Activated CD8-positive, alpha-beta memory T cell treated with anti-CD3 and anti-CD28 coated beads, Interleukin-2, amount 50 U/mL, for 24 hours (primary cell): ENCODE results near the gene SLC2A14.
"Not testable (repeated sequence)": the region's sequence is repeated elsewhere in the genome, so short reads cannot be mapped to it uniquely, and the experiment has no call there.

Experiments
- DNase-seq: peaks from one replicate; pipeline ENCODE4 v3.0.0-alpha.2; 2020; ENCODE audit errors: extremely low read depth

The SLC2A14 gene

DNA sequence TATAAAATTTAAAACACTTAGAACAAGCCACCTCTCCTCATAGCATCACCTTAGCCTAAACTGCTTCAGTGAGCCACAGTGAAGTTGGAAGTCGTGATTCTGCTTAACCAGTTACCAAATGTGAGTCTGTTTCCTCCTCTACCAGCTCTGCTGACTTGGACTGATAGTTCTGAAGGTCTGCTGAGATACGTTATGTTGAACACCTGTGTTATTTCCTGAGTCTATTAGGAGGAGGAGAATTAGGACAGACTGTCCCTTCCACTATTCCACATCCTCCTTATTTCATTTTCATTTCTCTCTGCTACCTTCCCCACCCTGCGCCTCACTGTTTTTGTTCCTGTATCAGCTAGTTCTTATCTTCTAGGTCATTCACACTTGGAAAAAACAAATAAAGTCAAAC lies 2.4 kb downstream of the SLC2A14 start:
- DNase-seq = no peak

DNA sequence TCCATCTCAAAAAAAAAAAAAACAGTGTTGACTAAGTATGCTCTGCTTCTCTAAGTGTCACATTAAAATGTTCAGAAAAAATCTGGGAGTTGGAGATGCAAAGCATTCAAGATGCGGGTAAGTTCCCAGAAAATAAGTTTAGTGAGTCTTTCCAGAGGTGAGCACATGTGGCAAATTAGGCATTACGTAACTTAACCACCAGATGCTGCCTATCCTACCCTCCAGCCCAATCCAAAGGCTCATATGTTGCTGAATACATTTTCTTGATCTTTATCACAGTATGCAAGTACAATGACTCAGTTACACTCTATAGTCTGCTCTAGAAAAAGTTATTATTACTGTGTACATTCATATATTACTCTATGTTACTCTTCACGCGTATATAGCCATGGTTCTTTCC lies 3.6 kb downstream of the SLC2A14 start:
- no peak for DNase-seq

DNA sequence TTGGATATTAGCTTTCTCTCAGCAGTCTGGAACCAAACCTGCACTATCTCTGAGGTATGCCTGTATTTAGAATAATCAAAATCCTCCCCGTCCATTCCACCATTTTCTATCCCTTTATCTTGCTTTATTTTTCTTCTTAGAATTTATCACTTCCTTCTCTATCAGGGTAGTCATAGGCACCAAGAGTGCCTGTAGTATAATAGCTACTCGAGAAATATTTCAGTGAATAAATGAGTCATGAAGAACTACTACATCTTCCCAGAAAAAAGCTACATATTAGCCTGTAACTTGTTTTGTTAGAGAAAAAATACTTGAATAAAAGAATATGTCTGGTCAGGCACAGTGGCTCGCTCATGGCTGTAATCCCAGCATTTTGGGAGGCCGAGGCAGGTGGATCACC lies 4.3 kb downstream of the SLC2A14 start:
- DNase-seq = no peak

DNA sequence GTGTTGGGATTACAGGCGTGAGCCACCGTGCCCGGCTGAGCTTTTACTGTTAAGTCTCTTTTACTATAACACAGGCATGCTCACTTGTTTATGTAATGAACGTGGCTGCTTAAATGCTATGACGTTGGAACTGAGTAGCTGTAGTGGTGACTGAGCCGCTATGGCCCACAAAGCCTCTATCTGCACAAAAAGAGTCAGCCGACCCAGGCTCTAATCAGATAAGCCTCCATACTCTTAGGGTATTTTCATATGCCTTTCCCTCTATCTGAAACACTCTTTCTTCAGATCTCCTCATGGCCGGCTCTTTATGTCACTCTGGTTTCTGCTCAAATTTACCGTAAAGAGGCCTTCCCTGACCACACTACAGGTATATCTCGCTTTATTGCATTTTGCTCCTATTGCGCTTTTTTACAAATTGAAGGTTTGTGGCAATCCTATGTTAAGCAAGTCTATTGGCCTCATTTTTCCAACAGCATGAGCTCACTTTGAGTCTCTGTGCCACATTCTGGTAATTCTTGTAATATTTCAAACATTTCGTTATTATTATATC lies 8.0 kb downstream of the SLC2A14 start:
- no peak for DNase-seq

DNA sequence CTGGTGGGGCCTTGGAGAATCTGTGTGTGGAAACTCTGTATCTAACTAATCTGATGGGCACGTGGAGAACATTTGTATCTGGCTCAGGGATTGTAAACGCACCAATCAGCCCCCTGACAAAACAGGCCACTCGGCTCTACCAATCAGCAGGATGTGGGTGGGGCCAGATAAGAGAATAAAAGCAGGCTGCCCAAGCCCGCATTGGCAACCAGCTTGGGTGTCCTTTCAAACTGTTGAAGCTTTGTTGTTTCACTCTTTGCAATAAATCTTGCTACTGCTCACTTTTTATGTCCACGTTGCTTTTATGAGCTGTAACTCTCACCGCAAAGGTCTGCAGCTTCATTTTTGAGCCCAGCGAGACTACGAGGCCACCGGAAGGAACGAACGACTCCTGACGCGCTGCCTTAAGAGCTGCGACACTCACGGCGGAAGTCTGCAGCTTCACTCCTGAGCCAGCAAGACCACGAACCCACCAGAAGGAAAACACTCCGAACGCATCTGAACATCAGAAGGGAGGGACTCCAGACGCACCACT lies 9.8 kb downstream of the SLC2A14 start:
- DNase-seq = not testable (repeated sequence)

DNA sequence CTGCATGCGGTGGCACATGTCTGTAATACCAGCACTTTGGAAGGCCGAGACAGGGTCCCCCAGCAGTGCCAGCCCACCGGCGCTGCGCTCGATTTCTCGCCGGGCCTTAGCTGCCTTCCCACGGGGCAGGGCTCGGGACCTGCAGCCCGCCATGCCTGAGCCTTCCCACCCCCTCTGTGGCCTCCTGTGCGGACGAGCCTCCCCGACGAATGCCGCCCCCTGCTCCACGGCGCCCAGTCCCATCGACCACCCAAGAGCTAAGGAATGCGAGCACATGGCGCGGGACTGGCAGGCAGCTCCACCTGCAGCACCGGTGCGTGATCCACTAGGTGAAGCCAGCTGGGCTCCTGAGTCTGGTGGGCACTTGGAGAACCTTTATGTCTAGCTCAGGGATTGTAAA lies 10.4 kb downstream of the SLC2A14 start:
- DNase-seq = not testable (repeated sequence)

DNA sequence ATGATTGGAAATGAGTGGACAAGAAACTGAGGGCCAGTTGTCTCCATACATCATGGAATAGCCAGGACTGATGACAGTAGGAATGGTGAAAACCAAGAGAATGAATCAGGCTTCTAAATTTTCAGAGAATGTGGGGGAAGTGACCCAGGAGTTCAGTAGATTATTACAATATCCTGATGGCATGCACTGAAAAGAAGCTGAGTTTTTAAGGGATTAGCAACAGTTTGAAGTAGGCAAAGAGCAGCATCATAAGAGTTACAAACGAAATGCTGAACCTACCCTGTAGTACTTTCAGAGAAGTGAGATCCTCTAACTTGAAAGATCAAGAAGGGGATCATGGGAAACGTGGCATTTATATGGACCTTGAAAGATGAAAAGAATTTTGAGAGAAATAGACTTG lies 13.2 kb downstream of the SLC2A14 start:
- DNase-seq = no peak

DNA sequence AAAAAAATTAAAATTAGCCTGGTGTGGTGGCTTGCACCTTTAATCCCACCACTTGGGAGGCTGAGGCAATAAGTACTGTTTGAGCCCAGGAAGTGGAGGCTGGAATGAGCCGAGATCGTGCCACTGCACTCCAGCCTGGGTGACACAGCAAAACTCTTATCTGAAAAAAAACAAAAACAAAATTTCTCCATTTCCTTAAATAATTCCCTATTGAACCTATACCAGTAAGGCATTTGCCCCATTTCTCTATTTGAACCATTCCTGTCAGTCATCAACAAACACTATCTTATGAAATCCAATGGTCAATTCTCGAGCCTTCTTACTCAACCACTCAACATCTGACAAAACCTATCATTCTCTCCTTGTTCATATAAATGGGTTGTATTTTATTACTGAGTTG lies 14.7 kb downstream of the SLC2A14 start:
- DNase-seq = no peak

DNA sequence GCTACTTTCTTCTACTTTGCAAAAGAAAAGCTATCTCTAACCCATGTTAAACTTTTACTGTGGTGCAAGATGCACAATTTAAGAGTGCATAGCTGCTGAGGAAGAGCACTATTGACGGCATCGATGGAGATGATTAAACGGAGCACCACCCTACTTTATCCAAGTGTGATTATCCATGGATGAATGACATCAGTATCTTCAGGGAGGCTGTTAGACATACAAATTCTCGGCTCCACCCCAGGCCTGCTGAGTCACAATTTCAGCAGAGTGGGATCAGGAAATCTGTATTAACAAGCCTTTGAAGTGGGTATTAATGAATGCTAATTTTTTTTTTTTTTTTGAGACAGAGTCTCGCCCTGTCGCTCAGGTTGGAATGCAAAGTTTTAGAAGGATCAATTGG lies 16.2 kb downstream of the SLC2A14 start:
- DNase-seq = no peak

DNA sequence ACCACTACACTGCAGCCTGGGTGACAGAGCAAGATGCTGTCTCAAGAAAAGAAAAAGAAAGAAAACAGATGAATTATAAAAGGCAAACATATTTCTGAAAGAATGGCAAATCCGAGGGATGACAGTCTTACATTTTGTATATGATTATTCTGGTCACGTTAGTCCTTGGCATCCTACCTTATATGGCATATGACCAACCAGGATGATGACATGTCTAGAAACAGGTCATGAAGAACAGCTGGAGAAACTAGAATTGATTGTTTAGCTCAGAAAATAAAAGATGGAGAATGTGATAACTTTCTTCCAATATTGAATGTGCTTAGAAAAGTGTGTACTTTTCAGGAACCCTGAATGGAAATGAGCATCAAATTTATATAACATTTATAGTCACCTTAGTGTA lies 19.2 kb downstream of the SLC2A14 start:
- no peak for DNase-seq

DNA sequence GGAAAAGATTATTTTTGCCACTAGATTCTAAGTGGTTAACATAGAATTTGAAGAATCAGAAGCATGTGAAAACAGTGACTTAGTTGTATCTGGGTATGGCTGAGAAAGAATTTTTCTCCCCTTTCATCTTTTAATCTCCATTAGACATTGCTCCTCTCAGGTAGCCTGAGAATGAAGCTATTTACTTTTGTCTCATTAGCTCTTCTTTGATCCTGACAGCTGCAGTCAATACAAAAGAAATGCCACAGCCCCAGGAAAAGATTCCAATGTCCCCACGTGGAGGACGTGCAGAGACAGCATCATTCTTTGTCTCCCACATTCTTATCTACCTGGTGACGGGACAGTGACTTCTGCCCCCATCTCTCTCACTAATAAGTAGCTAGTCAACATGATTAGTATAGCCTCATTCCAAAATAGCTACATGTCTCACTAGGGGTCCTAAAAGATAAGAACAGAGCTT lies 21.1 kb downstream of the SLC2A14 start:
- not testable (repeated sequence) for DNase-seq

DNA sequence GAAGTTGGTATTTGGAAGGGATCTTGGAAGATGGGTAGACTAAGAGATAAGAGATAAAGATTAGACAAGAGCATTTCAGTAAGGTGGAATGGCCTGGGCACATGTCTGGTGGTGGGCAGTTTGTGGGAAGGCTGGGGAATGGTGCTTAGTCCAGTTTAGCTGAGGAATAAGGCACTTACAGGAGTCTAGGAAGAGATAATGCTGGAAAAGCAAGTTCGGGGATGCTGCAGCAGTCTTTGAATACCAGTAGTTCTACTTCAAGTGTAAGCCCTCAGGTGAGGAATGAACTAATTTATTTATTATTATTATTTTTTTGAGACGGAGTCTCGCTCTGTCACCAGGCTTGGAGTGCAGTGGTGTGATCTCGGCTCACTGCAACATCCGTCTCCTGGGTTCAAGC lies 22.6 kb downstream of the SLC2A14 start:
- not testable (repeated sequence) for DNase-seq

DNA sequence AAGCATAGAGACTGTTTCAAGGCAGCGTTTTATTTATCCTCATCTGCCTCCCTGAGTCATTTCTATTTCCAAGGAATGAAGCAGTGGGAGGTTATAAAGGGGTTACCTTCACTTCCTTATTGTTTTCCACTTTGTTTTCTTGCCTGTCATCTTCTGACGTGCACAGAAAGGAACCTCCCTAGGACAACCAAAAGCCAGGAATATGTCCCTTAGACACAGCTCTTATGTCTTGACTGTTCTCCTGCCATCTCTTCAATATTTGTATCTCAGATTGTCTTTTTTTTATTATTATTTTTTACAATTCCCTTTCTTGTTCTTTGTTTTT lies 24.7 kb downstream of the SLC2A14 start:
- not testable (repeated sequence) for DNase-seq

DNA sequence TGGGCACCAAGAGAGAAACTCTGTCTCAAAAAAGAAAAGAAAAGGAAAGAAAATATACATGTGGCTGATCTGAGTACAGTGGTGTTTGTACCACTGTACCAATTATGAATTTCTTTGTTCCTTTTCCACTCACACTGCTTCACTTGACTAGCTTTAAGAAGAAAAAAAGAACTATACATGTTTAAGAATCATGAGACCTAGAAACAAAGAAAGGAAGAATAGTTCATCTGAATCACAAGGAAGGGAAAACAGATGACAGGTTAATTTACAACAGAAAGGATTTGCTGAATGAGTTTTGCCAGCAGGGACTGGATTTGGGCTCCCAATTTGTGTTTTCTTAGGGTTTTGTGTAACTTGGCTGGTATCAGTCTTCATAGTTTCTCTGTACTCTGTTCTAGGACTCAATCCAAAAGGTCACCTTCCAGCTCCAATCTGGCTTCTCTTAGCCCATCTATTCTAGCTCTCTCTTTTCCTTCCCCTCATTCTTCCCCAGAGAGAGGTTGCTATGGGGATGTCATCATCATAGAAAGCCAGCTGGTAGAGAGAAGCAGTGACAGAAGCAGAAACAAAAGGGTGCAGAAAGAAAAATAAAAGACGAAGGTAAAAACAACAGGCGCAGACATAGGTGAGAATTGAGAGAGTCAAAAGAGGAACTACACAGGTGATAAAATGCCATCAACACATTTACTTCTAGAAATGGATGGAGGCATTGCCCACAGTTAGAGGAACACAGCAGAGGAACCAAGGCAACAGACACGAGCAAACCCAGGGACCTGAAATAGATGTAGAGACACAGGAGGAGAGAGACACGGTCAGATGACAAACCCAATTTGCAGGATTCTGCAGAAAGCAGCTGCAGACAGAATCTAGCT lies 25.3 kb downstream of the SLC2A14 start:
- DNase-seq = not testable (repeated sequence)

DNA sequence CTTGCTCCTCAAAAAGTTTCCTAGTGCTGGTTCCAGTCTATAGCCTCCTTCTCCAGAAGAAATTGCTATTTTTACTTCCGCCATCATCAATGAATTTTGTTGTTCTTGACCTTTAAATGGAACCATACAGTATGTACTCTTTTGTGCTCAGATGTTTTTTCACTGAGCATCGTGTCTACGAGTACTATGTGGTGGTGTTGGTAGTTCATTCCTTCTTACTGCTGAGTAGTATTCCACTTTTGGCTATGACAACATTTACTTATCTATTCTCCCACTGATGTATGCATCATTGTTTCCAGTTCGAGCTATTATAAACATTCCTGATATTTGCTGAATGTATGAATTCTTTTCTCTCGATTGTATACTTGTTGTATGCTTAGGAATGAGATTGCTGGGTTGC lies 28.6 kb downstream of the SLC2A14 start:
- DNase-seq = no peak

DNA sequence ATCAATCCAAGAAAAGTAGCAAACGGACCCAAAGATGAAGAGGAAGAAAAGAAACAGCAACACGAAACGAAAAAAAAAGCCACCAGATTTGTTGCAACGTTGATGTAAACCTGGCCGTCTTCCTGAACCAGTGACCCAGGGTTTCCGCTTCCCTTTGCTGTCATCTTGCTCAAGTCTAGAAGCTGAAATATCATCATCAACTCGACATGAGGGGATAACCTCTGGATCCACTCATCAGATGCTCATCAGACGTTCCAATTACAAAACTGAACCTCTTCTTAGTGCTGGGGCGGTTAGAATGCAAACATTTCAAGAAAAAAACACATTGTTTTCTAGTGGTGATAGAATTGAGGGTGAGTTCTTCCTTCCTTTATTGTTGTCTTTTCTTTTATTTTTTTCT lies 29.1 kb downstream of the SLC2A14 start:
- DNase-seq = not testable (repeated sequence)

DNA sequence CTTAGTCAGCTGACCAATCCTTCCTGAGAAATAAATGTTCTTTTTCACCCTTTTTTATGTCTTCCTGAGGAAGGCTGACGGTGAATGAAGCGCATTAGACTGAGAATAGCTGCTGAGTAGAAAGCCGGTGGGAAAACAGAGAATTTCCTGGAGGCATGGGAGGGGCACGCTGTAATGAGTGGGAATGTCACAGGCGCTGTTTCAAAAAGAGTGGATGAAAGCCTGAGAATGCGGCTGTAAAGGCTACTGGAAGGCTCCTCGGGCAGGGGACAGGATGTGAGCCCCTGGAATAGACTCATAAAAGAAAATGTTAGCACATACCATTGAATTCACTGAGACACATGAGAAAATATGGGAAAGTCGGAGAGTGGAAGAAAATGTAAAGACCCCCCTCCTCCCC lies 29.6 kb downstream of the SLC2A14 start:
- DNase-seq = not testable (repeated sequence)

DNA sequence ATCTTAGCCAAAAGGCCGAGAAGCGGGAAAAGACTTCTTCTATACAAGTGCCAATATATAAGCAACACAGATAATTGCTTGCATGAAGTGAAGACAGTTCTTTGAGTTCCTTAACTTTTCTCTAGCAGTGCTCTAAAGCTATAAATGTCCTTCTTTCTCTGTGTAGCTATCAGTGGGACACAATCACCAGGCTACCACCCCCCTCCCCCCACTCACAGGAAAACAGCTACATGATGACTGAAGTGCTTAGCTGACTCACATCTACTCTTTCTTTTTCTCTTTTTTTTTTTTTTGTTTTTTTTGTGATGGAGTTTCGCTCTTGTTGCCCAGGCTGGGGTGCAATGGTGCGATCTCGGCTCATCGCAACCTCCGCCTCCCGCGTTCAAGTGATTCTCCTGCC lies 30.3 kb downstream of the SLC2A14 start:
- not testable (repeated sequence) for DNase-seq

DNA sequence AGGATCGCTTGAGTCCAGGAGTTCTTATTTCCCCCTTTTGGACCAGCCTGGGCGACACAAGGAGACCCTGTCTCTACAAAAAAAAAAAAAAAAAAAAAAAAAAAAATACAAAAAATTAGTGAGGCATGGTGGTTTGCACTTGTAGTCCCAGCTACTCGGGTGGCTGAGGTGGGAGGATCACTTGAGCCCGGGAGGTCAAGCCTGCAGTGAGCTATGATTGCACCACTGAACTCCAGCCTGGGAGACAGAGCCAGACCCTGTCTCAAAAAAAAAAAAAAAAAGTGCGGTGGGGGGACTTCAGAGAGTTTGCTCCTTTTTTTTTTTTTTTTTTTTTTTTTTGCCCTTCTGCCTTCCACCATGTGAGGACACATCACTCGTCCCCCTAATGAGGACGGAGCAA lies 32.9 kb downstream of the SLC2A14 start:
- not testable (repeated sequence) for DNase-seq

DNA sequence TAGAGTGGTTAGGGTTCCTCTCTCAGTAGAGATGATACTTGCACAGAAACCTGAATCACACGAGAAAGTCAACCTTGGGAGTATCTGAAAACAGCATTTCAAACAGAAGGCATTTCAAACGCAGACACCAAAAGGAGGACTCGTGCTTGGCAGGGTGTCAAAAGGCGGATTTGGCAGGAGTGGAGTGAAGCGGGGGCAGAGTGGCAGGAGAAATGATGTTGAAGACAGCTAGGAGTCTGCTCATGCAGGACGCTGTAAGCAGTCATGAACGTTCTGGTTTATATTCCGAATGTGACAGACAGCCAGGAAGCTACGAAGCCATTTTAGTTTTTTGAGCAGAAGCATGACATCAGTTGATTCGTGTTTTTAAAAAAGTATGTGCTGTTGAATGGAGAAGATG lies 33.5 kb downstream of the SLC2A14 start:
- not testable (repeated sequence) for DNase-seq

DNA sequence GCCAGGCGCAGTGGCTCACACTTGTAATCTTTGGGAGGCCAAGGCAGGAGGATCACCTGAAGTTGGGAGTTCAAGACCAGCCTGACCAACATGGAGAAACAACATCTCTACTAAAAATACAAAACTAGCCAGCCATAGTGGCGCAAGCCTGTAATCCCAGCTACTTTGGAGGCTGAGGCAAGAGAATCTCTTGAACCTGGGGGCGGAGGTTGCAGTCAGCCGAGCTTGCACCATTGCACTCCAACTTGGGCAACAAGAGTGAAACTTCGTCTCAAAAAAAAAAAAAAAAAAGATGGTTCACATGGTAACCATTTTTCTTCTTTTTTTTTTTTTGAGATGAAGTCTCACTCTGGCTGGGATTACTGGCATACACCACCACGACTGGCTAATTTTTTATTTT lies 35.3 kb downstream of the SLC2A14 start:
- DNase-seq = no peak

DNA sequence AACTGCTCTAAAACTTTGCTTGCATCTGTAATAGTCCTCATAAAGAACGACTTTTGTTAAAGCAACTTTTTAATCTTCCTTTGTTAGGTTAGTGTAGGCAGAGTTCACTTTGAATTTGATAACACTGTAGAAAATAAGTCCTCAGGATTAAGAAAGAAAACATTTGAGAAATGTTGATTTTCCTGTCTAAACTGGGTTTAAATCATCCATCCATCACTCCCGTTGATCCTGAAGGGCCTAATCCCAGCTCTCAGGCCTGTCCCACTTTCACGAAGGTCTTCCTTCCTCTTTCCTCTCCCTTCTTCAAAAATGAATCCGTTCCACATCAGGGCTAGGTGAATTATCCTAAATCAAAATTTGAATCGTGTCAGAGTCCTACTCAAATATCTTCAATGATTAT lies 36.9 kb downstream of the SLC2A14 start:
- DNase-seq = no peak

DNA sequence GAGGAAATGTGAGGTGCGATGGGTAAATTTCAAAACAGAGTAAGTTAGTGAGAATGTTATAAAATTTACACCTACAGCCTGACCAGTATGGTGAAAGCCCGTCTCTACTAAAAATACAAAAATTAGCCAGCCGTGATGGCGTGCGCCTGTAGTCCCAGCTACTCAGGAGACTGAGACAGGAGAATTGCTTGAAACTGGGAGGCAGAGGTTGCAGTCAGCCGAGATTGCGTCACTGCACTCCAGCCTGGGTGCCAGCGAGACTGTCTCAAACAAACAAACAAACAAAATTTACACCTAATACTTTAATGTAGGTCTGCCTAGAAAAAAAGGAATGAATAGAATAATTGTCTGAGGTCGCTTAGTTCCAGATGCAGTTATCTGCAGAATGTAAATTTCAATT lies 37.6 kb downstream of the SLC2A14 start:
- DNase-seq = no peak
